ENCODE data around the gene NR1I2.

NR1I2 gene

GRCh38 chr3:119778176-119778575, 3.7 kb upstream of the NR1I2 start:
- DNase-seq (ENCODE audit: low spot score), result no peak
- POLR2A ChIA-PET (ENCODE audit: low non-redundant PET), result no interaction called here
- no peak overlapping the region for H3K27ac ChIP-seq
- no peak for TF ChIP-seq CTCF (conservative IDR thresholded peaks at IDR 0.05; ENCODE audit: low read depth)
- CTCF ChIA-PET, result no interaction called here

- no peak for DNase-seq (ENCODE audit: low spot score)
- TF ChIP-seq CTCF (conservative IDR thresholded peaks at IDR 0.05; ENCODE audit: low read depth), result no peak
- no peak overlapping the region for H3K27ac ChIP-seq
- ChIA-PET CTCF (no interaction called here), POLR2A (ENCODE audit: low non-redundant PET) (no interaction called here)
These were observed 3.1 kb upstream of the NR1I2 start for GRCh38 chr3:119778811-119779210.

GRCh38 chr3:119779731-119780383, 2.0 kb upstream of the NR1I2 start:
- H3K27ac ChIP-seq, result no peak overlapping the region
- ChIA-PET CTCF (interaction anchor here (0.7 kb wide), 1 partner anchor 22 kb away, joined by 4 read pairs; no protein-coding TSS in a partner anchor), POLR2A (ENCODE audit: low non-redundant PET) (no interaction called here)
- TF ChIP-seq CTCF (conservative IDR thresholded peaks at IDR 0.05; ENCODE audit: low read depth), result no peak
- DNase-seq (ENCODE audit: low spot score), result no peak

GRCh38 chr3:119782460-119782859, 559 bp downstream of the NR1I2 start:
- ChIA-PET CTCF (interaction anchor here (0.6 kb wide), 1 partner anchor 11 kb away, joined by 6 read pairs; no protein-coding TSS in a partner anchor), POLR2A (ENCODE audit: low non-redundant PET) (no interaction called here)
- H3K27ac ChIP-seq, result no peak overlapping the region
- DNase-seq (ENCODE audit: low spot score), result no peak
- TF ChIP-seq CTCF (conservative IDR thresholded peaks at IDR 0.05; ENCODE audit: low read depth), result no peak

- ChIA-PET CTCF (no interaction called here), POLR2A (ENCODE audit: low non-redundant PET) (no interaction called here)
- TF ChIP-seq CTCF (conservative IDR thresholded peaks at IDR 0.05; ENCODE audit: low read depth), result no peak
- no peak overlapping the region for H3K27ac ChIP-seq
- no peak for DNase-seq (ENCODE audit: low spot score)
These were observed 1.4 kb downstream of the NR1I2 start for GRCh38 chr3:119783255-119783654.

- DNase-seq (ENCODE audit: low spot score), result no peak
- TF ChIP-seq CTCF (conservative IDR thresholded peaks at IDR 0.05; ENCODE audit: low read depth), result no peak
- CTCF ChIA-PET, result no interaction called here
- H3K27ac ChIP-seq, result no peak overlapping the region
- POLR2A ChIA-PET (ENCODE audit: low non-redundant PET), result no interaction called here
These were observed 2.0 kb downstream of the NR1I2 start for GRCh38 chr3:119783883-119784282.
